ENCODE results near the gene FOSL2.

Gene FOSL2

GRCh38 chr2:28454016-28454930, 61.6 kb downstream of the FOSL2 start:
- H3K36me3 ChIP-seq (ENCODE audit: insufficient read depth, low read length): no peaks in the 10 kb centered on the region
- no peaks in the 10 kb centered on the region for H3K27me3 ChIP-seq (ENCODE audit: insufficient read depth, low read length)
- no peak overlapping the region for H2AFZ ChIP-seq (ENCODE audit: low read depth, low read length)
- no peaks in the 10 kb centered on the region for H3K4me1 ChIP-seq (ENCODE audit: insufficient read depth, low read length)
- H3K9me3 ChIP-seq (ENCODE audit: low read length): no peaks in the 10 kb centered on the region
- no peak overlapping the region for H3K4me3 ChIP-seq (ENCODE audit: low read length)

- no peak overlapping the region for H2AFZ ChIP-seq (ENCODE audit: low read depth, low read length)
- no peaks in the 10 kb centered on the region for H3K36me3 ChIP-seq (ENCODE audit: insufficient read depth, low read length)
- no peak overlapping the region for H3K4me3 ChIP-seq (ENCODE audit: low read length)
Observed at GRCh38 chr2:28457237-28457636, 64.6 kb downstream of the FOSL2 start.

GRCh38 chr2:28461056-28461455, 68.4 kb downstream of the FOSL2 start:
- no peaks in the 10 kb centered on the region for H3K36me3 ChIP-seq (ENCODE audit: insufficient read depth, low read length)
- H3K4me3 ChIP-seq (ENCODE audit: low read length): no peak overlapping the region
- no peaks in the 10 kb centered on the region for H3K9me3 ChIP-seq (ENCODE audit: low read length)

More at GRCh38 chr2:28457237-28457636, 64.6 kb downstream of the FOSL2 start:
- Histone ChIP-seq H3K4me1 (ENCODE audit: insufficient read depth, low read length) (no peaks in the 10 kb centered on the region), H3K27me3 (ENCODE audit: insufficient read depth, low read length) (no peaks in the 10 kb centered on the region), H3K9me3 (ENCODE audit: low read length) (no peaks in the 10 kb centered on the region)

GRCh38 chr2:28462122-28462521, 69.5 kb downstream of the FOSL2 start:
- no peak overlapping the region for H3K4me3 ChIP-seq (ENCODE audit: low read length)
- H3K27me3 ChIP-seq (ENCODE audit: insufficient read depth, low read length): peaks cover 4% of the 10 kb centered on the region
- H3K36me3 ChIP-seq (ENCODE audit: insufficient read depth, low read length): no peaks in the 10 kb centered on the region
- no peak overlapping the region for H2AFZ ChIP-seq (ENCODE audit: low read depth, low read length)
- no peaks in the 10 kb centered on the region for H3K4me1 ChIP-seq (ENCODE audit: insufficient read depth, low read length)
- H3K9me3 ChIP-seq (ENCODE audit: low read length): no peaks in the 10 kb centered on the region

More at GRCh38 chr2:28461056-28461455, 68.4 kb downstream of the FOSL2 start:
- H3K4me1 ChIP-seq (ENCODE audit: insufficient read depth, low read length): no peaks in the 10 kb centered on the region
- no peaks in the 10 kb centered on the region for H3K27me3 ChIP-seq (ENCODE audit: insufficient read depth, low read length)
- no peak overlapping the region for H2AFZ ChIP-seq (ENCODE audit: low read depth, low read length)

- no peak overlapping the region for H2AFZ ChIP-seq (ENCODE audit: low read depth, low read length)
- H3K4me1 ChIP-seq (ENCODE audit: insufficient read depth, low read length): no peaks in the 10 kb centered on the region
- peaks cover 4% of the 10 kb centered on the region for H3K27me3 ChIP-seq (ENCODE audit: insufficient read depth, low read length)
- no peak overlapping the region for H3K4me3 ChIP-seq (ENCODE audit: low read length)
- H3K36me3 ChIP-seq (ENCODE audit: insufficient read depth, low read length): no peaks in the 10 kb centered on the region
- H3K9me3 ChIP-seq (ENCODE audit: low read length): no peaks in the 10 kb centered on the region
Observed at GRCh38 chr2:28463211-28463816, 70.7 kb downstream of the FOSL2 start.

GRCh38 chr2:28463893-28464292, 71.2 kb downstream of the FOSL2 start:
- peaks cover 4% of the 10 kb centered on the region for H3K27me3 ChIP-seq (ENCODE audit: insufficient read depth, low read length)
- no peak overlapping the region for H3K4me3 ChIP-seq (ENCODE audit: low read length)
- H3K9me3 ChIP-seq (ENCODE audit: low read length): no peaks in the 10 kb centered on the region
- H3K36me3 ChIP-seq (ENCODE audit: insufficient read depth, low read length): no peaks in the 10 kb centered on the region
- no peak overlapping the region for H2AFZ ChIP-seq (ENCODE audit: low read depth, low read length)
- no peaks in the 10 kb centered on the region for H3K4me1 ChIP-seq (ENCODE audit: insufficient read depth, low read length)

GRCh38 chr2:28465148-28465885, 72.7 kb downstream of the FOSL2 start:
- no peaks in the 10 kb centered on the region for H3K36me3 ChIP-seq (ENCODE audit: insufficient read depth, low read length)
- H3K9me3 ChIP-seq (ENCODE audit: low read length): no peaks in the 10 kb centered on the region
- H3K27me3 ChIP-seq (ENCODE audit: insufficient read depth, low read length): peaks cover 4% of the 10 kb centered on the region
- H2AFZ ChIP-seq (ENCODE audit: low read depth, low read length): no peak overlapping the region
- H3K4me1 ChIP-seq (ENCODE audit: insufficient read depth, low read length): no peaks in the 10 kb centered on the region
- H3K4me3 ChIP-seq (ENCODE audit: low read length): no peak overlapping the region
